AG09309 (cell line): ENCODE data around the gene INO80C.

Experiments
- DNase-seq: peaks from one replicate; pipeline ENCODE4 v3.0.0-alpha.2; 2010; ENCODE audit warnings: low read depth
- H3K4me3 ChIP-seq: 2 replicates; pipeline ENCODE4 v1.5.1; 2011; ENCODE audit warnings: mild to moderate bottlenecking, low read depth, low read length, moderate library complexity; ENCODE audit not compliant: control insufficient read depth
- TF ChIP-seq, protein P1 (sequence below): IDR thresholded peaks from 2 replicates; pipeline ENCODE4 v1.5.1; 2011; ENCODE audit warnings: mild to moderate bottlenecking, low read depth, low read length, inconsistent platforms; ENCODE audit not compliant: insufficient read depth, control insufficient read depth; ENCODE audit errors: missing control alignments

The INO80C gene

DNA sequence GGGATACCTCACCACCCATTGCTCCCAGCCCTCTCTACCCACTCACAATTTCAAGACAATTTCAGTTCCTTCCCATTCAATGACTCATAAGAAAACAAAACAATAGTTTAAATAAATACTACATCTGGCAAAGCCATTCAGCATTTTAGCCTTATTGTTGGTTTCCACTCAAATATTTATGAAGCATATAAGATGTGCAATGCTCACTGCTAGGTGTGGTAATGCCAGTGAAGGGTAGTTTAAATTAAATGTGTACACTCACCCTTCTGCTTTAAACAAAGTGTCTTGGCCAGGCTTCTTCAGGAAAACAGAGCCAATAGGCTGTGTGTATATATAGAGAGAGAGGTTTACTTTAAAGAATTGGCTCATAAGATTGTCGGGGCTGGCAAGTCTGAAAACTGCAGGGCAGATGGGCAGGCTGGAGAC, 37.0 kb downstream of the INO80C start:
- TF ChIP-seq, protein P1, sequence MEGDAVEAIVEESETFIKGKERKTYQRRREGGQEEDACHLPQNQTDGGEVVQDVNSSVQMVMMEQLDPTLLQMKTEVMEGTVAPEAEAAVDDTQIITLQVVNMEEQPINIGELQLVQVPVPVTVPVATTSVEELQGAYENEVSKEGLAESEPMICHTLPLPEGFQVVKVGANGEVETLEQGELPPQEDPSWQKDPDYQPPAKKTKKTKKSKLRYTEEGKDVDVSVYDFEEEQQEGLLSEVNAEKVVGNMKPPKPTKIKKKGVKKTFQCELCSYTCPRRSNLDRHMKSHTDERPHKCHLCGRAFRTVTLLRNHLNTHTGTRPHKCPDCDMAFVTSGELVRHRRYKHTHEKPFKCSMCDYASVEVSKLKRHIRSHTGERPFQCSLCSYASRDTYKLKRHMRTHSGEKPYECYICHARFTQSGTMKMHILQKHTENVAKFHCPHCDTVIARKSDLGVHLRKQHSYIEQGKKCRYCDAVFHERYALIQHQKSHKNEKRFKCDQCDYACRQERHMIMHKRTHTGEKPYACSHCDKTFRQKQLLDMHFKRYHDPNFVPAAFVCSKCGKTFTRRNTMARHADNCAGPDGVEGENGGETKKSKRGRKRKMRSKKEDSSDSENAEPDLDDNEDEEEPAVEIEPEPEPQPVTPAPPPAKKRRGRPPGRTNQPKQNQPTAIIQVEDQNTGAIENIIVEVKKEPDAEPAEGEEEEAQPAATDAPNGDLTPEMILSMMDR: no peak
- no peak overlapping the region for H3K4me3 ChIP-seq
- no peak for DNase-seq

DNA sequence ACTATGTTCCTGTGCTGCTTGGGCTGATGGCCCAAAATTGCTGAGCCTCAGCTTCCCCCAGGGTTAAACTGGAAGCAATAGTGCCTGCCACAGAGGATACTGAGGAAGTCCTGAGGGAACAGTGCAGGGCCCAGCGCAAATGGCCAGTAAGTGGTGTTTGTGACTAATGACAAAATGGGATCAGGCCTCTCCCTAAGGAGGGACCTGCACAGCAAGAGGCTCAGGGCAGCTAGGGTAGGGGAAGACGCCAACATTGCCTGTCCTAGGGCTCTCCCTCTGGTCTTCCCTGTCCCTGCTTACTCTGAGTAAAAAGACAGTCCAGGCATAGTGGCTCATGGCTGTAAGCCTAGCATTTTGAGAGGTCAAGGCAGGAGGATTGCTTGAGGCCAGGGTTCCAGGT, 37.8 kb downstream of the INO80C start:
- no peak overlapping the region for H3K4me3 ChIP-seq
- no peak for DNase-seq
- TF ChIP-seq, protein P1: no peak

DNA sequence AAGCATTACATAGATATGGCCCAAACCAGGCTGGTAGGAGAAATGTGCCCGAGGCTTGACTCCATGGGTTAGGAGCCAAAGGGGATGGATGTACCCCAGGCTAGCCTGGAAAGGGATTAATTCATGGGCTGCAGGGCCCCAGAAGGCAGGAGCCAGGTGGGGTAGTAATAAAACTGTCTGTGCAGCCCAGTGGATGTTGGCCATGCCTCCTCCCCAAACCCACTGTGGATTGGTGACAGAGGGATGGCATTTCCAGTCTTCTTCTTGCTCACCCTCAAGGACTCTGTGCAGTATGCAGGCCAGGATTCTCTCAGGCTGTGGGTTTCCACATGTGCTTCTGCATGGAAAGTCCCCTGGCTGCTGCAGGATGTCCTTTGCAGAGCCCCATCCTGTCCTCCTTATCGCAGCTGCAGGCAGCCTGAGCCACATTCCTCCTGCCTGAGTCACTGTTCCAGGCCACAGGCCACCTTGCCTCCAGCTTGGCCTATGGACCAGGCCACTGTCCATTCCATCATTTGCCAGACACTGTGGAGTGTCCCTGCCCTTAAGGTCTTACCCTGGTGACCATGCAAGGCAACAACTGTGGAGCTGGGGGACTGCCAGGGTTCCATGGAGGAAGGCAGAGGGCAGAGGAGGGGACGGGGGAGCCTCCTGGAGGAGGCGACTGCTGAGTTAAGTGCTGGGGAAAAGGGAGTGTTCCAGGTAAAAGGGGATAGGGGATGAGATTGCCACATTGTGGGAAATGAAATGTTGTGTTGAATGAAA, 38.9 kb downstream of the INO80C start:
- DNase-seq: no peak
- TF ChIP-seq, protein P1: no peak
- H3K4me3 ChIP-seq: no peak overlapping the region

DNA sequence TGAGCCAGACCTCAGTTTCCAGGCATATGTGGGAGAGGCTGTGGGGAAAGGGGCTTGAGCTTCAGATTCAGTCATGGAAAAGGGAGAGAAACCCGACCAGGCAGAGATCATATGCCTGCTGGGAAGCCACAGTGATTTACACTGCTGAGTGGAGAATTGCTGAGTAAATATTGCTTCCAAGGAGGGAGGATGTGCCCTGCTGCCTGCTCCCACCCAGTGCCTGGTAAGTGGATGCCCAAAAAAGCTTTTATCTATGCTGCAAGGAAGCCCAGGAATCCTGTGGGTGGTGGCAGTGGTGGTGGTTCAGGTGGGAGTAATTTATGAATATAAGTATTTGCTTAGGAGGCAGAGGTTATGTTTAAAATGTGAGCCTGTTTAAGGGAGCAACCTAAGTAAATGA, 39.5 kb downstream of the INO80C start:
- no peak for DNase-seq
- H3K4me3 ChIP-seq: no peak overlapping the region
- TF ChIP-seq, protein P1: no peak

DNA sequence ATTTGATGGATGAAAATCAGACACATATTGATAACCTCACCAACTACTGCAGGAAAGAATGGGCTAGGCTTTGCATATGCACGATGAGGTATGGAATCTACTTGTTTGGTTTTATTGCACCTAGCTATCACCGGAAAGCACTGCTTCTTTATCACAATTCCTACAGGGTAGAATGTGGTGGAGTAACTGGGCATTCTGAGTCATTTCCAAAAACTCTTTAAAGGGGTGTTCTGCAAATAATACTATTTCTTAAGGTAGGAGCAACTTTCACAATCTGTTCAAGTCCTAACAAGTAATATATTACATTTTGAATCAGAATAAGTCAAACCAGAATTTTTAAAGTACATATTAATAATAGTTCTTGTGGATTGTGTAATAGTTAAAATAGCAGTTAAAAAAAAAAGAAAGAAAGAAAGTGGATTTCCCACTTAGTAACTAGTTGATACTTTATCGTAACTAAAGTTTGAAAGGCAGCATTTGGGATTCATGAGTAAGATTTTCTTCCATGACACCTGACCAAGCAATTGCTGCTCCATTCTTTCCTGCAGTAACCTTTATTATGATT, 40.5 kb downstream of the INO80C start:
- no peak for DNase-seq
- TF ChIP-seq, protein P1: no peak

DNA sequence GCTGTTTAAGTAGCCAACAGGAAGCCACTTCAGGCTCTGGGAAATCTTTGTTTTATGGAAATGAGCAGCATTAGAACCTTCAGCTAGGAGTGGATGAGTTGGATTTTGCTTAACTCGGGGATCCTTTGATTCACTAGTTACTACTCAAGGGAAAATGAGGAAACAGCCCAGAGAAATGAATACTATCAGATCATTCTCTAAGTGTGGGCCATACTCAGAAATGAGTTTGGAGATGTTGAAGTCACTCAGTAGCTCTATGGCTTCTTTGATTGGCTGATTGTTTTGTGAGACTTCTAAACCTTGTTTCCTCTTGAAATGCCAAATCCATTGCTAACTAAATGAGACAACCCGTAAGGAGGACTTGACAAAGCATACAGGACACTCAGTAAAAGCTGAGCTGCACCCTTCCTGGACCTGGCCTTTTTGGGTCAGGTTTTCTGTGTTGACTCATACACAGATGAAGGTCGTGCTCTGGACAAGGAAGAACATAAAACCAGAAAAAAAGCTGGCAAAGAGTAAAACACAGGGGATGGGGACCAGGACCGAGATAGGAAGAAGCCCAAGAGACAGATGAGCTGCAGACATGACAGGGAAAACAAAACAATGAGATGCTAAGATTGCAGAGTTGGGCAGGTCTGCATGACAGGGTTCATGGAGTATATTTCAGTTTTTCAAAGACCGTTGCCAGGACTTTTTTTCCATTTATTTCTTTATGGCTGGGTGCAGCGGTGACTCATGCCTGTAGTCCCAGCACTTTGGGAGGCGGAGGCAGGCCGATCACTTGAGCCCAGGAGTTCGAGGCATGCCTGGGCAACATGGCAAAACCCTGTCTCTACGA, 41.6 kb downstream of the INO80C start:
- TF ChIP-seq, protein P1: no peak
- no peak overlapping the region for H3K4me3 ChIP-seq
- no peak for DNase-seq

More for the DNA sequence above, 40.5 kb downstream of the INO80C start:
- H3K4me3 ChIP-seq: no peak overlapping the region
